H1 (cell line): Measurements from ENCODE around the gene DOCK9. TPM values are rescaled to one million over a fixed set of nuclear protein-coding genes. Genes with fewer than 3 reads are reported as not detected.

Experiments
- CBX5 ChIP-seq: fragments of 300-800, 300-1000 bp; sonication (generic); IDR thresholded peaks from 2 replicates; pipeline ENCODE4 v1.7.1; 2016; ENCODE audit warnings: antibody characterized with exemption, low read length, low read depth
- EGR1 ChIP-seq: IDR thresholded peaks from 2 replicates; pipeline ENCODE4 v1.6.1; 2011; ENCODE audit warnings: low read depth, low read length, borderline replicate concordance
- PHF8 ChIP-seq: fragments of 200-600 bp; sonication (generic); conservative IDR thresholded peaks from 2 replicates; pipeline ENCODE4 v1.7.1; 2012; ENCODE audit warnings: low read depth, mild to moderate bottlenecking, inconsistent platforms, low read length, moderate library complexity
- polyA plus RNA-seq, 7 experiments: library from polyadenylated mRNA; depleted of rRNA in 3 of 7; stranded (reverse) in 5 of 7; unstranded in 2 of 7; fragments of >200 nt in 5 of 7; fragments of 200-250 nt in 2 of 7; gene quantifications; 1 replicate in 5 of 7; 2 replicates in 1 of 7; 4 replicates in 1 of 7; pipeline versions ENCODE4 v1.2.1 to v1.2.3, GENCODE V29; 2011 to 2013; ENCODE audit warnings: missing spikeins in 2 of 7, mixed read lengths in 2 of 7
- total RNA-seq: library from RNA; stranded (reverse); fragmentation: NEBNext Ultra II Directional; extraction: Animal tissue kit (Norgen Biotek cat#: 25700); gene quantifications from 2 replicates; pipeline ENCODE4 v1.2.1, GENCODE V29; 2021
- TF ChIP-seq, protein P1 (sequence below): fragments of 300-600 bp; sonication (generic); IDR thresholded peaks from 2 replicates; pipeline ENCODE4 v1.7.1; 2012; ENCODE audit warnings: low read length, moderate library complexity, mild to moderate bottlenecking, inconsistent platforms; ENCODE audit not compliant: insufficient replicate concordance

Gene DOCK9
- total and polyA plus RNA-seq, 2 of the 8 experiments (the other 6 are each of a cell fraction or from before 2014, with no cell fraction given) = 21.6 to 31.5 TPM

DNA sequence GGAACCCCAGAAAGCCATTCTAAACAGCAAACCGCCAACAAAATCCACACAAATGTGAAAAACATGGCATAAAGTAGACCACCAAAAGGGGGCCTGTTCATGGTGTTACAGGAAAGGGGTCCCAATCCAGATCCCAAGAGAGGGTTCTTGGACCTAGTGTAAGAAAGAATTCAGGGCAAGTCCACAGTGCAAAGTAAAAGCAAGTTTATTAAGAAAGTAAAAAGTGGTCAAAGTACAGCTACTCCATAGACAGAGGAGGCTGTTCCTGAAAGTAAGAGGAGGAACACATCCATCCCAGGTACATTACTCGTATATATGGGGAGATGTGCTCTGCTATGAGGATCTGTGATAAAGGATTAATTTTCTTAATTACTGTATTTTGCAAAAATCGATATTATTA, 157.6 kb downstream of the DOCK9 start (continued):
- TF ChIP-seq, protein P1, sequence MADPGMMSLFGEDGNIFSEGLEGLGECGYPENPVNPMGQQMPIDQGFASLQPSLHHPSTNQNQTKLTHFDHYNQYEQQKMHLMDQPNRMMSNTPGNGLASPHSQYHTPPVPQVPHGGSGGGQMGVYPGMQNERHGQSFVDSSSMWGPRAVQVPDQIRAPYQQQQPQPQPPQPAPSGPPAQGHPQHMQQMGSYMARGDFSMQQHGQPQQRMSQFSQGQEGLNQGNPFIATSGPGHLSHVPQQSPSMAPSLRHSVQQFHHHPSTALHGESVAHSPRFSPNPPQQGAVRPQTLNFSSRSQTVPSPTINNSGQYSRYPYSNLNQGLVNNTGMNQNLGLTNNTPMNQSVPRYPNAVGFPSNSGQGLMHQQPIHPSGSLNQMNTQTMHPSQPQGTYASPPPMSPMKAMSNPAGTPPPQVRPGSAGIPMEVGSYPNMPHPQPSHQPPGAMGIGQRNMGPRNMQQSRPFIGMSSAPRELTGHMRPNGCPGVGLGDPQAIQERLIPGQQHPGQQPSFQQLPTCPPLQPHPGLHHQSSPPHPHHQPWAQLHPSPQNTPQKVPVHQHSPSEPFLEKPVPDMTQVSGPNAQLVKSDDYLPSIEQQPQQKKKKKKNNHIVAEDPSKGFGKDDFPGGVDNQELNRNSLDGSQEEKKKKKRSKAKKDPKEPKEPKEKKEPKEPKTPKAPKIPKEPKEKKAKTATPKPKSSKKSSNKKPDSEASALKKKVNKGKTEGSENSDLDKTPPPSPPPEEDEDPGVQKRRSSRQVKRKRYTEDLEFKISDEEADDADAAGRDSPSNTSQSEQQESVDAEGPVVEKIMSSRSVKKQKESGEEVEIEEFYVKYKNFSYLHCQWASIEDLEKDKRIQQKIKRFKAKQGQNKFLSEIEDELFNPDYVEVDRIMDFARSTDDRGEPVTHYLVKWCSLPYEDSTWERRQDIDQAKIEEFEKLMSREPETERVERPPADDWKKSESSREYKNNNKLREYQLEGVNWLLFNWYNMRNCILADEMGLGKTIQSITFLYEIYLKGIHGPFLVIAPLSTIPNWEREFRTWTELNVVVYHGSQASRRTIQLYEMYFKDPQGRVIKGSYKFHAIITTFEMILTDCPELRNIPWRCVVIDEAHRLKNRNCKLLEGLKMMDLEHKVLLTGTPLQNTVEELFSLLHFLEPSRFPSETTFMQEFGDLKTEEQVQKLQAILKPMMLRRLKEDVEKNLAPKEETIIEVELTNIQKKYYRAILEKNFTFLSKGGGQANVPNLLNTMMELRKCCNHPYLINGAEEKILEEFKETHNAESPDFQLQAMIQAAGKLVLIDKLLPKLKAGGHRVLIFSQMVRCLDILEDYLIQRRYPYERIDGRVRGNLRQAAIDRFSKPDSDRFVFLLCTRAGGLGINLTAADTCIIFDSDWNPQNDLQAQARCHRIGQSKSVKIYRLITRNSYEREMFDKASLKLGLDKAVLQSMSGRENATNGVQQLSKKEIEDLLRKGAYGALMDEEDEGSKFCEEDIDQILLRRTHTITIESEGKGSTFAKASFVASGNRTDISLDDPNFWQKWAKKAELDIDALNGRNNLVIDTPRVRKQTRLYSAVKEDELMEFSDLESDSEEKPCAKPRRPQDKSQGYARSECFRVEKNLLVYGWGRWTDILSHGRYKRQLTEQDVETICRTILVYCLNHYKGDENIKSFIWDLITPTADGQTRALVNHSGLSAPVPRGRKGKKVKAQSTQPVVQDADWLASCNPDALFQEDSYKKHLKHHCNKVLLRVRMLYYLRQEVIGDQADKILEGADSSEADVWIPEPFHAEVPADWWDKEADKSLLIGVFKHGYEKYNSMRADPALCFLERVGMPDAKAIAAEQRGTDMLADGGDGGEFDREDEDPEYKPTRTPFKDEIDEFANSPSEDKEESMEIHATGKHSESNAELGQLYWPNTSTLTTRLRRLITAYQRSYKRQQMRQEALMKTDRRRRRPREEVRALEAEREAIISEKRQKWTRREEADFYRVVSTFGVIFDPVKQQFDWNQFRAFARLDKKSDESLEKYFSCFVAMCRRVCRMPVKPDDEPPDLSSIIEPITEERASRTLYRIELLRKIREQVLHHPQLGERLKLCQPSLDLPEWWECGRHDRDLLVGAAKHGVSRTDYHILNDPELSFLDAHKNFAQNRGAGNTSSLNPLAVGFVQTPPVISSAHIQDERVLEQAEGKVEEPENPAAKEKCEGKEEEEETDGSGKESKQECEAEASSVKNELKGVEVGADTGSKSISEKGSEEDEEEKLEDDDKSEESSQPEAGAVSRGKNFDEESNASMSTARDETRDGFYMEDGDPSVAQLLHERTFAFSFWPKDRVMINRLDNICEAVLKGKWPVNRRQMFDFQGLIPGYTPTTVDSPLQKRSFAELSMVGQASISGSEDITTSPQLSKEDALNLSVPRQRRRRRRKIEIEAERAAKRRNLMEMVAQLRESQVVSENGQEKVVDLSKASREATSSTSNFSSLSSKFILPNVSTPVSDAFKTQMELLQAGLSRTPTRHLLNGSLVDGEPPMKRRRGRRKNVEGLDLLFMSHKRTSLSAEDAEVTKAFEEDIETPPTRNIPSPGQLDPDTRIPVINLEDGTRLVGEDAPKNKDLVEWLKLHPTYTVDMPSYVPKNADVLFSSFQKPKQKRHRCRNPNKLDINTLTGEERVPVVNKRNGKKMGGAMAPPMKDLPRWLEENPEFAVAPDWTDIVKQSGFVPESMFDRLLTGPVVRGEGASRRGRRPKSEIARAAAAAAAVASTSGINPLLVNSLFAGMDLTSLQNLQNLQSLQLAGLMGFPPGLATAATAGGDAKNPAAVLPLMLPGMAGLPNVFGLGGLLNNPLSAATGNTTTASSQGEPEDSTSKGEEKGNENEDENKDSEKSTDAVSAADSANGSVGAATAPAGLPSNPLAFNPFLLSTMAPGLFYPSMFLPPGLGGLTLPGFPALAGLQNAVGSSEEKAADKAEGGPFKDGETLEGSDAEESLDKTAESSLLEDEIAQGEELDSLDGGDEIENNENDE = no peak
- no peak for TF ChIP-seq PHF8
- TF ChIP-seq CBX5 = no peak
- no peak for TF ChIP-seq EGR1
- TF ChIP-seq, all 59 proteins: peak for 0
